H54 (cell line): ENCODE results near the gene HSPBP1.
"Not testable (repeated sequence)": the region's sequence is repeated elsewhere in the genome, so short reads cannot be mapped to it uniquely, and the experiment has no call there.

ENCODE experiments used
- DNase-seq: peaks from one replicate; pipeline ENCODE4 v3.0.0; 2011; ENCODE audit warnings: low spot score, mixed read lengths; ENCODE audit not compliant: insufficient read length
- FAIRE-seq: peaks from 3 replicates; lab custom pipeline; 2011; peaks lifted over from hg19 to GRCh38; lab: Jason Lieb, UNC
- POLR2A ChIP-seq: IDR thresholded peaks from 2 replicates; pipeline ENCODE4 v1.6.1; 2011; ENCODE audit warnings: low read depth, mild to moderate bottlenecking, low read length

Gene HSPBP1

GRCh38 chr19:55279770-55280643 lies at the start of gene HSPBP1:
TSS of gene HSPBP1 (minus strand) at chr19:55280110. CDS start at chr19:55279608, 502 bp downstream.
- DNase-seq, result peak; percentile 99
- TF ChIP-seq POLR2A, result peak; percentile 58; the same call in 1 of the 2 replicates
- peak; percentile 45 for FAIRE-seq

GRCh38 chr19:55328774-55329318 lies 48.9 kb upstream of the HSPBP1 start:
- DNase-seq, FAIRE-seq: not testable (repeated sequence)

- no peak for FAIRE-seq
- TF ChIP-seq POLR2A, result no peak
- no peak for DNase-seq
These were observed 45.3 kb upstream of the HSPBP1 start, which contains the start of gene TMEM150B for GRCh38 chr19:55325172-55325571. TSS of gene TMEM150B (minus strand) at chr19:55325341. CDS start at chr19:55321036, 4,305 bp downstream.

- no peak for TF ChIP-seq POLR2A
- DNase-seq, result no peak
- FAIRE-seq, result no peak
These were observed 44.8 kb upstream of the HSPBP1 start for GRCh38 chr19:55324662-55325061.

GRCh38 chr19:55322204-55322885 lies 42.4 kb upstream of the HSPBP1 start:
- FAIRE-seq, result no peak
- TF ChIP-seq POLR2A, result no peak
- DNase-seq, result no peak

- no peak for TF ChIP-seq POLR2A
- no peak for FAIRE-seq
These were observed 41.7 kb upstream of the HSPBP1 start for GRCh38 chr19:55321466-55322137.

GRCh38 chr19:55320844-55321419 lies 41.0 kb upstream of the HSPBP1 start:
- FAIRE-seq (no peak), DNase-seq (no peak)
- TF ChIP-seq POLR2A, result no peak

More at GRCh38 chr19:55321466-55322137, 41.7 kb upstream of the HSPBP1 start:
- no peak for DNase-seq

- DNase-seq (peak; percentile 66), FAIRE-seq (no peak)
These were observed 39.9 kb upstream of the HSPBP1 start for GRCh38 chr19:55319785-55320184.

GRCh38 chr19:55316646-55317045 lies 36.7 kb upstream of the HSPBP1 start:
- FAIRE-seq (no peak), DNase-seq (no peak)
- TF ChIP-seq POLR2A, result no peak

More at GRCh38 chr19:55319785-55320184, 39.9 kb upstream of the HSPBP1 start:
- TF ChIP-seq POLR2A, result no peak

GRCh38 chr19:55315956-55316525 lies 36.1 kb upstream of the HSPBP1 start:
- FAIRE-seq (no peak), DNase-seq (no peak)
- no peak for TF ChIP-seq POLR2A

GRCh38 chr19:55314396-55314795 lies 34.5 kb upstream of the HSPBP1 start:
- no peak for TF ChIP-seq POLR2A
- no peak for FAIRE-seq

GRCh38 chr19:55312621-55313512 lies 33.0 kb upstream of the HSPBP1 start:
- FAIRE-seq (no peak), DNase-seq (no peak)
- TF ChIP-seq POLR2A, result no peak

More at GRCh38 chr19:55314396-55314795, 34.5 kb upstream of the HSPBP1 start:
- DNase-seq, result no peak
